ENCODE results near the gene KDM2A. TPM values are rescaled to one million over a fixed set of nuclear protein-coding genes. Genes with fewer than 3 reads are reported as not detected.

Gene KDM2A
- total RNA-seq, 2 donors from 2014 or later = 151 to 178 TPM

DNA sequence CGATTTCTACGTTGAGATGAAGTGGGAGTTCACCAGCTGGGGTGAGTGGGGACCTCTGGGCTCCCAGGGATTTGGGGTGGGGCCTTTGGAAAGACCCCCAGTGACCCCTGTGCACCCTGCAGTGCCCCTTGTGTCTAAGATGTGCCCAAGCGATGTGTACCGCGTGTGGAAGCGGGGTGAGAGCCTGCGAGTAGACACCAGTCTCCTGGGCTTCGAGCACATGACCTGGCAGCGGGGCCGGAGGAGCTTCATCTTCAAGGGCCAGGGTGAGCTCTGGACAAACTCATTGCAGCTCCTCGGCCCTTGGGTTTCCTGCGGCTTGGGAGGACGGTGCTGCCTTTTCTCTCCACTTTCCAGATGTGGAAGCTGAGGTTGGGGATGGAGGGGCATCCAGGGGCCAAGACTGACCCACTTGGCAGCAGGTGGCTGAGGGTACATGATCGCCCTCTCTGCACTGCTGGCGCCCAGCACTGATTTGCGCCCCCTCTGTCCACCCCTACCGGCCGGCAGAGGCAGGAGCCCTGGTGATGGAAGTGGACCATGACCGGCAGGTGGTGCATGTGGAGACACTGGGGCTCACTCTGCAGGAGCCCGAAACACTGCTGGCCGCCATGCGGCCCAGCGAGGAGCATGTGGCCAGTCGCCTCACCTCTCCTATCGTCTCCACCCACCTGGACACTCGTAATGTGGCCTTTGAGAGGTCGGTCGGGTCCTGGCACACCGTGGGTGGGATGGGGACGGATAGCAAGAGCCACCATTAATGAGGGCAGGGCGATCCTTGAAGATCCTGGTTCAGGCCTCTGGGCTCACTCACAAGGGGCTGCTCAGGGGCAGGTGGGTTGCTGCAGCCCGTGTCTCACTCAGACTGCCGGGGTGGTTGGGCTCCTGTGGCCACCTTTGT lies 172.7 kb downstream of the KDM2A start:
- Mint-ChIP-seq H3K9me3 (peaks cover 6% of the 10 kb centered on the region), H3K36me3 (peaks cover 19% of the 10 kb centered on the region)

DNA sequence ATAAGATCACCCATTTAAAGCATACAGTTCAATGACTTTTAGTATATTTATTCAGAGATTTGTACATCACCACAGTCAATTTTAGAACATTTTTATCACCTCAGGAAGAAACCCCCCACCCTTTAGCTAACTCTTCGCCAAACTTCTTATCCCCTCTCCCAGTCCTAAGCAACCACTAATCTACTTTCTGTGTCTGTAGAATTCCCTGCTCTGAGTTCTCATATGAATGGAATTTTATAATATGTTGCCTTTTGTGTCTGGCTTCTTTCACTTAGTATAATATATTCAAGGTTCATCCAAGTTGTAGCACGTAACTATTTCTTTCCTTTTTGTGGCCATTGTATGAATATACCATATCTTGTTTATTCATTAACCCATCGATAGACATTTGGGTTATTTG lies 173.6 kb downstream of the KDM2A start:
- Mint-ChIP-seq H3K27me3 (no peaks in the 10 kb centered on the region), H3K27ac (peak overlapping the region; percentile 69 to 74), H3K9me3 (peaks cover 6% of the 10 kb centered on the region), H3K4me1 (ENCODE audit: low read depth in 2 of 2) (peaks cover 27 to 37% of the 10 kb centered on the region in 2 donors), H3K36me3 (peaks cover 25% of the 10 kb centered on the region), H3K4me3 (peak overlapping the region; percentile 64)
- no peak for DNase-seq (ENCODE audit: low spot score)
- no peak for ATAC-seq

More for the DNA sequence above, 172.7 kb downstream of the KDM2A start:
- H3K27ac Mint-ChIP-seq = peak overlapping the region; percentile 69 to 74
- no peaks in the 10 kb centered on the region for H3K27me3 Mint-ChIP-seq
- no peak overlapping the region for H3K4me3 Mint-ChIP-seq
- no peak for ATAC-seq
- peak; percentile 48 for DNase-seq (ENCODE audit: low spot score)
- peaks cover 36 to 42% of the 10 kb centered on the region in 2 donors for H3K4me1 Mint-ChIP-seq (ENCODE audit: low read depth in 2 of 2)

DNA sequence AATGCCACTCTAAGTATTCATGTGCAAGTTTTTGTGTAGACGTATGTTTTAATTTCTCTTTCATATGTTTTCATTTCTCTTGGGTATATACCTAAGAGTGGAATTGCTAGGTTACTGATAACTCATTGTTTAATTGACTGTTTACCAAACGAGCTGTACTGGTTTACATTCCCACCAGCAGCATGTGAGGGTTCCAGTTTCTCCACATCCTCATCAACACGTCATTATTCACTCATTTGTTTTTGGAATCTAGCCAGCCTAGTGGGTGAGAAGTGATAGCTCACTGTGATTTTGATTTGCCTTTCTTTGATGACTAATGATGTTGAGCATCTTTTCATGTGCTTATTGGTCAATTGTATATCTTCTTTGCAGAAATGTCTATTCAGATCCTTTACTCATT lies 174.0 kb downstream of the KDM2A start:
- DNase-seq (ENCODE audit: low spot score) (peak; percentile 58), ATAC-seq (no peak)
- Mint-ChIP-seq H3K36me3 (peaks cover 25% of the 10 kb centered on the region), H3K4me1 (ENCODE audit: low read depth in 2 of 2) (peaks cover 23 to 33% of the 10 kb centered on the region in 2 donors), H3K27ac (peak overlapping the region; percentile 69 to 74), H3K27me3 (no peaks in the 10 kb centered on the region), H3K9me3 (peaks cover 6% of the 10 kb centered on the region), H3K4me3 (peak overlapping the region; percentile 64)

DNA sequence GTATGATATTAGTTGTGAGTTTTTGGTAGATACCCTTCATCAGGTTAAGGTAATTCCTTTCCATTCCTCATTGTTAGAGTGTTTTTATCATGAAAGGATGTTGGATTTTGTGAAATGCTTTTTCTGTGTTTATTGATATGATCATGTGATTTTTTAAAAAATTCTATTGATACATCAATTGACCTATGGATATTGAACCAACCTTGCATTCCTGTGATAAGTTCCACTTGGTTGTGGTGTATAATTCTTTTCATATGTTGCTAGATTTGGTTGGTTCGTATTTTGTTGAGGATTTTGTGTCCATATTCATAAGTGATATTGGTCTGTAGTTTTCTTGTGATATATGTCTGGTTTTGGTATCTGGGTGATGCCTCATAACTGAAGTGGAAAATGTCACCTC lies 176.8 kb downstream of the KDM2A start:
- peak overlapping the region in 1 of 2 donors; percentile 26 for H3K27ac Mint-ChIP-seq
- peaks cover 6% of the 10 kb centered on the region for H3K9me3 Mint-ChIP-seq
- H3K4me1 Mint-ChIP-seq (ENCODE audit: low read depth in 2 of 2) = peaks cover 21 to 29% of the 10 kb centered on the region in 2 donors
- no peaks in the 10 kb centered on the region for H3K27me3 Mint-ChIP-seq
- DNase-seq (ENCODE audit: low spot score) (no peak), ATAC-seq (no peak)
- H3K4me3 Mint-ChIP-seq = no peak overlapping the region
- peaks cover 31% of the 10 kb centered on the region for H3K36me3 Mint-ChIP-seq

DNA sequence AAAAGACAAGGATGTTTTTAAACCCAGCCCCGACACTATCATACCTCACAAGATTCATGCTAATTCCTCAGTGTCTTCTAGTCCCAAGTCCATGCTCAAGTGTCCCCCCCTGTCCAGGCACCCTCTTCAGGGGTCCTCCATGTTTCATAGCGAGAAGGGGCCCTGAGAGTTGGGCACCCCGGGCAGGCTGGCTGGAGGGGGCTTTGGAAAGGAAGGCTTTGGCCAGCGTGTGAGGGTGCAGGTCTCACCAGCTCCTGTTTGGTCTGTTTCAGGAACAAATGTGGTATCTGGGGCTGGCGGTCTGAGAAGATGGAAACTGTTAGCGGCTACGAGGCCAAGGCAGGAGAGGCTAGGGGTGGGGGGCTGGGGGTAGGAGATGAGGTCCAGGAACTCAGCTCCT lies 179.7 kb downstream of the KDM2A start:
- no peak overlapping the region for H3K4me3 Mint-ChIP-seq
- H3K36me3 Mint-ChIP-seq = peaks cover 23% of the 10 kb centered on the region
- H3K27me3 Mint-ChIP-seq = no peaks in the 10 kb centered on the region
- H3K27ac Mint-ChIP-seq = peak overlapping the region in 1 of 2 donors; percentile 4
- peaks cover 9 to 21% of the 10 kb centered on the region in 2 donors for H3K4me1 Mint-ChIP-seq (ENCODE audit: low read depth in 2 of 2)
- DNase-seq (ENCODE audit: low spot score) = peak; percentile 57
- peaks cover 6% of the 10 kb centered on the region for H3K9me3 Mint-ChIP-seq
- no peak for ATAC-seq

DNA sequence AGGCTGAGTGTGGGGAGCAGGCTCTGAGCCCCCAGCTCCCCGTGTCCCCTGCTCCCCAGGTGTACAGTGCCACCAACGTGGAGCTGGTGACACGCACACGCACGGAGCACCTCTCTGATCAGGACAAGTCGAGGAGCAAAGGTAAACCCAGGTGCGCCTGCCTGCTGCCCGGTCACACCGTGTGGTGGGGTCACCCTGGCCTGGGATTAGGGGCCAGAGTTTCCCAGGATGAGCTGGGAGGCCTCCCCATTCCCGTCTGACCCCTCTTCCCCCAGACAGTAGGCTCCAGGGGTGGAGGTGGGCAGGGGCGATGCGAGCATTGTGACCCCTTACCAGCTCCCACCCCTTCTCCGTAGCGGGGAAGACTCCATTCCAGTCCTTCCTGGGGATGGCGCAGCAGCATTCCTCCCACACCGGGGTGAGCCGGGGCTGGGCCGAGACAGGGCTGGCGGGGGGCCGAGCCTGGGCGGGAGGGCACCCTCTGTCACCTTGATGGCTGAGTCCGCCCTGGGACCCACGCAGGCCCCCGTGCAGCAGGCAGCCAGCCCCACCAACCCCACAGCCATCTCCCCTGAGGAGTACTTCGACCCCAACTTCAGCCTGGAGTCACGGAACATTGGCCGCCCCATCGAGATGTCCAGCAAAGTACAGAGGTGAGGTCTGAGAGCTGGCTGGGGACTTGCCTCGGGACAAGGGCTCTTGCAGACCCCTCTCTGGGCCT lies 180.6 kb downstream of the KDM2A start:
- no peak for ATAC-seq
- Mint-ChIP-seq H3K9me3 (peaks cover 6% of the 10 kb centered on the region), H3K36me3 (peaks cover 23% of the 10 kb centered on the region), H3K4me1 (ENCODE audit: low read depth in 2 of 2) (peaks cover 6 to 23% of the 10 kb centered on the region in 2 donors), H3K4me3 (no peak overlapping the region), H3K27ac (no peak overlapping the region), H3K27me3 (no peaks in the 10 kb centered on the region)
- peak; percentile 51 for DNase-seq (ENCODE audit: low spot score)

DNA sequence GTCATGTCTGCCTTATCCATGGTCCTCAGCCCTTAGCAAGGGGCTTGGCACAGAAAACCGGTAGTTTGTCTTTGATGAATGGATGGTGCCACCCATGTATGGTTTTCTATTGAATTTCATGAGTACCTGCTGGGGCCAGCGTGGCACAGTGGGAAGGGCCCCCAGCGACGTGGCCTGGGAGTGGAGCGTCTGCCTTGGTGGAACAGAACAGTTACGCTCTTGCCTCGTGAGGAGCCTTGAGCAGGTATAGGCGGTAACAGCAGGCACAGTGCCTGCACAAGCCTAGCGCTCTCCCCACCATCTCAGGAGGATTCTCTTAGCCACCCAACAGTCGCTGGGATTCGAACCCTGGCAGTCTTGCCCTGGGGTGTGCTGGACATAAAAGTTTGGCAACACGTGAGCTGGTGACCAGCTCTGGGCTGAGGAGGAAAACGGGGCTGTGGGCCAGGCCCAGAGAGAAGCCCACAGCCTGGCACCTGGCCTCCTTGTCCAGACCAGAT lies 181.2 kb downstream of the KDM2A start:
- peaks cover 6 to 24% of the 10 kb centered on the region in 2 donors for H3K4me1 Mint-ChIP-seq (ENCODE audit: low read depth in 2 of 2)
- H3K4me3 Mint-ChIP-seq = no peak overlapping the region
- H3K27ac Mint-ChIP-seq = no peak overlapping the region
- no peak for ATAC-seq
- H3K27me3 Mint-ChIP-seq = no peaks in the 10 kb centered on the region
- no peak for DNase-seq (ENCODE audit: low spot score)
- peaks cover 6% of the 10 kb centered on the region for H3K9me3 Mint-ChIP-seq
- H3K36me3 Mint-ChIP-seq = peaks cover 23% of the 10 kb centered on the region

DNA sequence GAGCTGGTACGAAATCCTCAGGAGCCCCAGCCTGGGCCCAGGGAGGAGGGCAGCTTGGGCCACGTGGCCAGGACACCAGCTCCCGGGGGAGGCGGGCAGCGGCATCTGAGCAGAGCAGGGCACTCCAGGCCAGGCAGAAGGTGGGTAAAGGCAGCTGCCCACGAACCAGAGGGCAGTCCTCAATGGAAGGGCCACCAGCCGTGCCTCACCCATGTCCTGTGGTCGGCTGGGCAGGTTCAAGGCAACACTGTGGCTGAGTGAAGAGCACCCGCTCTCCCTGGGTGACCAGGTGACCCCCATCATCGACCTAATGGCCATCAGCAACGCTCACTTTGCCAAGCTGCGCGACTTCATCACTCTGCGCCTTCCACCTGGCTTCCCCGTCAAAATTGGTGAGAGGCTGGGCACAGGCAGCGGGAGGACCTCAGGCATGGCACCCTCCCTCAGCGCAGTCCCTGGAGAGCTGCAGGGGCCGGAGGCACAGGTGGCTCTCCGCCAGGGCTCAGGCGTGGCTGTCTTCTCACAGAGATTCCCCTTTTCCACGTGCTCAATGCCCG lies 181.8 kb downstream of the KDM2A start:
- H3K4me3 Mint-ChIP-seq = no peak overlapping the region
- peaks cover 5 to 26% of the 10 kb centered on the region in 2 donors for H3K4me1 Mint-ChIP-seq (ENCODE audit: low read depth in 2 of 2)
- peaks cover 6% of the 10 kb centered on the region for H3K9me3 Mint-ChIP-seq
- H3K27ac Mint-ChIP-seq = no peak overlapping the region
- no peak for DNase-seq (ENCODE audit: low spot score)
- peaks cover 20% of the 10 kb centered on the region for H3K36me3 Mint-ChIP-seq
- no peak for ATAC-seq
- no peaks in the 10 kb centered on the region for H3K27me3 Mint-ChIP-seq

DNA sequence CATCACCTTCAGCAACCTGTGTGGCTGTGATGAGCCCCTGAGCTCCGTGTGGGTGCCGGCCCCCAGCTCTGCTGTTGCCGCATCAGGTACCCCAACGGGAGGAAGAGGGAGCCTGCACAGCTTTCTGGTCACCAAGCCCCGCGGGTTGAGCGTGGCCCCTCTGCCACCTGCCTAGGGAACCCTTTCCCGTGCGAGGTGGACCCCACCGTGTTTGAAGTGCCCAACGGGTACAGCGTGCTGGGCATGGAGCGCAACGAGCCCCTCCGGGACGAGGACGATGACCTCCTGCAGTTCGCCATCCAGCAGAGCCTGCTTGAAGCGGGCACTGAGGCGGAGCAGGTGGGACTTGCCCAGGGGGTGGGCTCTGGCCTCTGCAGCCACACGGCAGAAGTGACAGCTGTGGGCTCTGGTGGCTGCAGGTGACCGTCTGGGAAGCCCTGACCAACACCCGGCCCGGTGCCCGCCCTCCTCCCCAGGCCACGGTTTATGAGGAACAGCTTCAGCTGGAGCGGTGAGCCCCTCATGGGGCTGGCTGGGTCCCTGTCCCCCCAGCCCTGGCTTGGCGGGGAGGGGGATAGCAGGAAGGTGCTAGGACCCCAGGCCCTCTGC lies 182.4 kb downstream of the KDM2A start:
- DNase-seq (ENCODE audit: low spot score) = no peak
- no peak for ATAC-seq
- H3K27ac Mint-ChIP-seq = no peak overlapping the region
- no peak overlapping the region for H3K4me3 Mint-ChIP-seq
- no peaks in the 10 kb centered on the region for H3K27me3 Mint-ChIP-seq
- peaks cover 0 to 20% of the 10 kb centered on the region in 2 donors for H3K4me1 Mint-ChIP-seq (ENCODE audit: low read depth in 2 of 2)
- peaks cover 15% of the 10 kb centered on the region for H3K36me3 Mint-ChIP-seq
- peaks cover under 1% of the 10 kb centered on the region for H3K9me3 Mint-ChIP-seq

DNA sequence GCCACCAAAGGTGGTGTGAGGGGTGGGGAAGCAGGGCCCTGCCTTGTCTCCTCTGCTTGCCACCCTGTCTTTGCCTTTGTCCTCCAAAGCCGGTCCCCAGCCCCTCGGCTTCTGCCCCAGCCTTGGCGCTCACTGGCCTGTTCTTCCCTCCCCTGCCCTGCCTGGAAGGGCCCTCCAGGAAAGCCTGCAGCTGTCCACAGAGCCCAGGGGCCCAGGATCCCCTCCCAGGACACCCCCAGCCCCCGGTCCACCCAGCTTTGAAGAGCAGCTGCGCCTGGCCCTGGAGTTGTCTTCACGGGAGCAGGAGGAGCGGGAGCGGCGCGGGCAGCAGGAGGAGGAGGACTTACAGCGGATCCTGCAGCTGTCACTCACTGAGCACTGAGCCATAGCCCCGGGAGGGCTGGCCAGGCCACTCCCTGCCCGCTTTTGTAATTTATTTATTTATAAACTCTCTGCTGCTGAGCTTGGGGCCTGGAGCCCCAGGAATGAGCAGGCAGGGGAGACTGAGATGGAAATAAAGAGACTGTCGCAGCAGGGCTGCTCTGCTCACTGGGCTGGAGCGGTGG lies 183.0 kb downstream of the KDM2A start:
- ATAC-seq (no peak), DNase-seq (ENCODE audit: low spot score) (no peak)
- H3K27me3 Mint-ChIP-seq = no peaks in the 10 kb centered on the region
- H3K9me3 Mint-ChIP-seq = no peaks in the 10 kb centered on the region
- H3K4me1 Mint-ChIP-seq (ENCODE audit: low read depth in 2 of 2) = peaks cover 0 to 15% of the 10 kb centered on the region in 2 donors
- H3K36me3 Mint-ChIP-seq = peaks cover 8% of the 10 kb centered on the region
- peak overlapping the region; percentile 54 for H3K4me3 Mint-ChIP-seq
- peak overlapping the region; percentile 43 to 80 for H3K27ac Mint-ChIP-seq

DNA sequence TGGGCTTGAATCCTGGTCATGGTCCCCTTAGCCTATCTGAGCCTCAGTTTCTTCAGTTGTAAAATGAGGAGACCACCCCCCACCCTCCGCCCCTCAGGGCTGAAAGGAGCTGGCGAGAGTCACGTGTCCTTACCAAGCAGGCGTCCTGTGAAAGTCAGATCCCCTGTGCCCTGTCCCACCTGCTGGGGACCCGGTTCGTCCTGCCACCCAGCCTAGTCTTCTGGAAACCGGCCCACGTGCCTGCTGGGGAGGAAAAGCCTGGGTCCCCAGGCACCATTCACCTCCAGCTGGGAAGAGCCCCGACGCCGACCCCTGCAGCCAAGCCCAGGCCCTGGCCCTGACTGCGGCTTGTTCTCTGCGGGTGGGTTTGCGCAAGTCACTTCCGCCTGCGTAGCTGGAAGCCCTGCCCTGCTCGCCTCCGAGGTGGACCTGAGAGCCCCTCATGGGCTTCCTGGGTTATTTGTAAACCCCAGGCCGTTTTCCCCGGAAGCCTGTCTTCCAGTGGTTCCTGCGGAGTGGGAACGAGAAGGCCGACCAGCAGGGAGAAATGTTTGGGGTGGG lies 183.6 kb downstream of the KDM2A start:
- peak overlapping the region; percentile 54 for H3K4me3 Mint-ChIP-seq
- DNase-seq (ENCODE audit: low spot score) = peak; percentile 79
- peaks cover 0 to 14% of the 10 kb centered on the region in 2 donors for H3K4me1 Mint-ChIP-seq (ENCODE audit: low read depth in 2 of 2)
- H3K9me3 Mint-ChIP-seq = no peaks in the 10 kb centered on the region
- ATAC-seq = peak; percentile 73 to 80
- H3K27me3 Mint-ChIP-seq = no peaks in the 10 kb centered on the region
- H3K36me3 Mint-ChIP-seq = peaks cover 6% of the 10 kb centered on the region
- H3K27ac Mint-ChIP-seq = peak overlapping the region; percentile 43 to 80

DNA sequence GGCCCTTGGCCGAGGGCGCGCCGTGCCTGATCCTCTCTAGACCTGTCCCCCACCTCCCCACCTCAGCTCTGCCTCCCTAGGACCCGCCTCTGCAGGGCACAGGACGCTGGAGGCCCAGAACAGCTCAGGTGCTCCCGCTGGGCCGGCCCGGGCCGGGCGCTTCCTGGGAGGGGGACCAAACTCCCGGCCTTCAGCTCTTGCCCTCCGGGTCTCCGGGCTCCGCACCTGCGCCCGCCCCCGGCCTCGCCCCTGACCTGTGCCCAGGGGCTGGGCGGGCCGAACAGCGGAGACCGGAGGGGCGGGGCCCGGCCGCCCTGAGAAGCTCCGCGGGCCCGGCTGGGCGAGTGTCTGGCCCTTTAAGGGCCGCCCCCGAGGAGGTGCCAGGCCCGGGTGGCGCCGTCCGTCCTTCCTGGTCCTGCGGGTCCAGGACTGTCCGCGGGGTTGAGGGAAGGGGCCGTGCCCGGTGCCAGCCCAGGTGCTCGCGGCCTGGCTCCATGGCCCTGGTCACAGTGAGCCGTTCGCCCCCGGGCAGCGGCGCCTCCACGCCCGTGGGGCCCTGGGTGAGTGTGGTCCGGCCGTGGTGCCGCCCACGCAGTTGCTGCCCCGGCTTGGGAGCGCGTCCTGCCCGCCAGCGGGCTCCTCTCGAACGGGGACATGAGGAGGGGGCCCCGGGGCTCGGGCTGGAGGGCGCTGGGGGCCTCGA lies 184.2 kb downstream of the KDM2A start, which contains the start of gene SSH3:
SSH3 (plus strand) TSS at position 399 of the 703 bp plus-strand sequence; CDS start at position 495, 96 bp downstream.
- ATAC-seq (peak; percentile 88 to 90), DNase-seq (ENCODE audit: low spot score) (peak; percentile 82)
- no peaks in the 10 kb centered on the region for H3K27me3 Mint-ChIP-seq
- peaks cover 6% of the 10 kb centered on the region for H3K36me3 Mint-ChIP-seq
- no peaks in the 10 kb centered on the region for H3K9me3 Mint-ChIP-seq
- H3K27ac Mint-ChIP-seq = peak within 1 kb of the TSS; percentile 43 to 80
- peak within 1 kb of the TSS; percentile 54 for H3K4me3 Mint-ChIP-seq
- H3K4me1 Mint-ChIP-seq (ENCODE audit: low read depth in 2 of 2) = peaks cover 0 to 11% of the 10 kb centered on the region in 2 donors

All from natural killer cell treated with Interleukin-12 subunit alpha and Interleukin-12 subunit beta and Interleukin-15 and Interleukin-18, amount 100 ng/mL, for 72 hours (primary cell).